ENCODE measurements around the gene KAZN. TPM values are rescaled to one million over a fixed set of nuclear protein-coding genes. Genes with fewer than 3 reads are reported as not detected.

KAZN gene
- total RNA-seq, 1 donor from 2014 or later: 21.2 TPM

GRCh38 chr1:14876747-14877146, 278.3 kb downstream of the KAZN start:
- intact Hi-C loops (cut with DNase I): no loop called here
- Histone ChIP-seq H3K36me3 (no peaks in the 10 kb centered on the region), H3K27ac (no peak overlapping the region), H3K4me3 (no peak overlapping the region), H3K9me3 (no peaks in the 10 kb centered on the region), H3K4me1 (peaks cover 4% of the 10 kb centered on the region), H3K27me3 (ENCODE audit: low read depth) (no peaks in the 10 kb centered on the region)
- DNase-seq (no peak), ATAC-seq (no peak)
- TF ChIP-seq CTCF (IDR thresholded peaks at IDR 0.05): no peak

DNA sequence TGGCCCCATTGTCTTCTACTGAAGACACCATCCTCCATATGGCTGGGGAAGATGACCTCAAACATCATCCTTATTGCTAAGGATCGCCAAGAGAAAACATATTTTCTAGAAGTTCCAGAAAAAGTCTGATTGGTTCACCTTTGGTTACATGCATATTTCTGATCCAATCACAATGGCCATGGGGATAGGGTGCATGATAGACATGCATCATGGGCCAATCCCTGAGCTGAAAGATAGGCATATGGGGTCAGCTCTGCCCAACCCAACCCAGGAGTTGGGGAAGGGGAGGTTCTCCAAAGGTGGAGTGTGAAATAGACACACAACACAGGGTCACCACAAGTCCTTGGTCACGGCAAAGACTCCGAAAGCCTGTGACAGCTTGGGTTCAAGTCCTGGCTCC, 278.7 kb downstream of the KAZN start:
- ATAC-seq: no peak

GRCh38 chr1:14878124-14878523, 279.6 kb downstream of the KAZN start:
- no peak for DNase-seq
- H3K27me3 ChIP-seq (ENCODE audit: low read depth): no peaks in the 10 kb centered on the region
- no peak overlapping the region for H3K27ac ChIP-seq
- TF ChIP-seq CTCF (IDR thresholded peaks at IDR 0.05): no peak
- no peaks in the 10 kb centered on the region for H3K36me3 ChIP-seq
- no peaks in the 10 kb centered on the region for H3K9me3 ChIP-seq
- intact Hi-C loops (cut with DNase I): no loop called here
- no peak for ATAC-seq
- peaks cover 4% of the 10 kb centered on the region for H3K4me1 ChIP-seq
- no peak overlapping the region for H3K4me3 ChIP-seq

More for the DNA sequence above, 278.7 kb downstream of the KAZN start:
- Histone ChIP-seq H3K27ac (no peak overlapping the region), H3K4me1 (peaks cover 4% of the 10 kb centered on the region), H3K36me3 (no peaks in the 10 kb centered on the region), H3K27me3 (ENCODE audit: low read depth) (no peaks in the 10 kb centered on the region), H3K4me3 (no peak overlapping the region), H3K9me3 (no peaks in the 10 kb centered on the region)
- intact Hi-C loops (cut with DNase I): no loop called here
- DNase-seq: no peak
- TF ChIP-seq CTCF (IDR thresholded peaks at IDR 0.05): no peak

DNA sequence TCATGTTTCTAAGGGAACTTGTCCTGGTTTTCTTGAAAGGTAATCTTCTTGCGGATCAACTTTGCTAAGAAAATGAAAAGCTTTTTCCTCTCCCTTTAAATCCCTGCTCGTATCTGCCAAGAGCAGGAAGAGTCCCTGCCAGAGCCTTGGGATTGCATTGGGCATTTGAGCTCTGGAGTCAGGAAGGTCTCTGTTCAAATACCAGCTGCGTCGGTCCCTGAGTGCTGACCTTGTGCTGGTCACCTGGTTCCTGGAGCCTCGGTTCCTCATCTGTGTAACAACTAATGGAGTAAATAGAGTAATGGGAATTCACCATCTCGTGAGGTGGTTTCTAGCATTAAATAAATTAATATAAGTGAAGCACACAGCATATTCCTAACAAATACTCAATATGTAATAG, 280.5 kb downstream of the KAZN start:
- no peaks in the 10 kb centered on the region for H3K9me3 ChIP-seq
- TF ChIP-seq CTCF (IDR thresholded peaks at IDR 0.05): no peak
- ATAC-seq (no peak), DNase-seq (no peak)
- H3K4me3 ChIP-seq: no peak overlapping the region
- no peaks in the 10 kb centered on the region for H3K36me3 ChIP-seq
- H3K27me3 ChIP-seq (ENCODE audit: low read depth): no peaks in the 10 kb centered on the region
- intact Hi-C loops (cut with DNase I): no loop called here
- H3K27ac ChIP-seq: no peak overlapping the region
- peaks cover 4% of the 10 kb centered on the region for H3K4me1 ChIP-seq

DNA sequence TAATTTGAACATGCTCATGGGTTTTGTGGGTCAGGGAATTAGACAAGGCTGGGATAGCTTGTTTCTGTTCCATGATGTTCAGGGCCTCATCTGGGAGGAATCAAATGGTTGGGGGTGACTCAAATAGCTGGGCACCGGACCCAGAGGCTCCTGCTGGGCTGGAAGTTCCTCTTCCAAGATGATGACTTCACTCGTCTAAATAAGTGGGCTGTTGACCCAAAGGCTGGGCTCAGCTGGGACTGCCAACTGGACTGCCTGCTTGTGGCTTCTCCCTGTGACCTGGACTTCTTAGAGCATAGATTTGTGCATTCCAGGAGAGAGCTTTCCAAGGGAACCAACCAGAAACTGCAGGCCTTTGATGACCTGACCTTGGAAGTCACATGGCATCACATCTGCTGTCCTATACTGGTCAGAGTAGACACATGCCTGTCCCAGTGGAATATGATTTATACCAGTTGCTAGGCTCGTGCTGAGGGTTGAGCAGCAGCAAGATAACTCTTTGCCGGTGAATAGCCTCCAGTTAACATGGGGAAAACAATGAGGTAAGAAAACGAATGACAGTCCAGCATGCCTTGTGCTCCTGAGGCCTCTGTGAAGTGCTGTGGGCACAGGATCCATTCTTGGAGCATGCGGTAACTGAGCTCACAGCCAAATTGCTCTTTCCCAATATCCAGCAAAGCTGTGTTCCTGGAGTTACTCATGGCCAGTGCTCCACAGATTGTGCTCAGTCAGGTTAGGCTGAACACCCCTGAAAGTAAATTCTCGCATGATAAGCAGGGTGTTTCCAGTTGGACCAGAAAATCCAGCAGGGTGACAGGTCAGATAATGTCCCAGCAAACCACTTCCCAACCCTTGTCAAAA, 282.2 kb downstream of the KAZN start:
- no peak for TF ChIP-seq CTCF (IDR thresholded peaks at IDR 0.05)
- H3K4me1 ChIP-seq: peaks cover 4% of the 10 kb centered on the region
- H3K27me3 ChIP-seq (ENCODE audit: low read depth): no peaks in the 10 kb centered on the region
- H3K4me3 ChIP-seq: no peak overlapping the region
- DNase-seq: no peak
- intact Hi-C loops (cut with DNase I): no loop called here
- H3K36me3 ChIP-seq: no peaks in the 10 kb centered on the region
- H3K27ac ChIP-seq: no peak overlapping the region
- H3K9me3 ChIP-seq: no peaks in the 10 kb centered on the region
- peak; percentile 56 to 69 for ATAC-seq
